ENCODE data around the gene UMODL1. TPM values are rescaled to one million over a fixed set of nuclear protein-coding genes. Genes with fewer than 3 reads are reported as not detected.
"Not testable (repeated sequence)": the region's sequence is repeated elsewhere in the genome, so short reads cannot be mapped to it uniquely, and the experiment has no call there.

The UMODL1 gene
- total and polyA plus RNA-seq, 2 donors = 1.4 to 1.7 TPM

DNA sequence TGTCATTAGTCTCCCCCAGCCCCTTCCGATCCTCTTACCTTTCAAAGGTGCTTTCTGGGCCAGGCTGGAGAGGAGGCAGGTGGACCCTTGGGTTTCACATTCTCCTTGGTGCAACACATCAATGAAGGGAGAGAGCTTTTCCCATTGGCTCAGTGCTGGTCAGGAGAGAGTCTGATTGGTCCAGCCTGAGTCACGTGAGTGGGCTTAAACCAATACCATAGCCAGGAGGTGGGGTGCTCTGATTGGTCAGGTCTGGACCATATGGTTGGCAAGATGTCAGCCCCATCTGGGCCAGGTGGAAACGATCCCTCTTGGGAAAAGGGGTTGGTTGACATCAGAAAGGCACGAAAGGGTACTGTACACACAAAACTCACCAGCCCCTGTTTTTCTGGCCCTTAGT is 103.1 kb downstream of the UMODL1 start:
- no peaks in the 10 kb centered on the region for H3K36me3 ChIP-seq (ENCODE audit: control insufficient read depth in 2 of 2, insufficient read depth in 2 of 2, low read length in 1 of 2)
- DNase-seq (ENCODE audit: low read depth in 6 of 9, low spot score in 9 of 9) = no peak
- H3K4me3 ChIP-seq (ENCODE audit: low read length in 2 of 2) = no peak overlapping the region
- H3K27me3 ChIP-seq (ENCODE audit: control insufficient read depth in 2 of 2, insufficient read depth in 1 of 2, low read length in 1 of 2) = no peaks in the 10 kb centered on the region
- H3K9me3 ChIP-seq (ENCODE audit: control insufficient read depth in 2 of 2, insufficient read depth in 1 of 2, low read length in 1 of 2) = no peaks in the 10 kb centered on the region
- 96% methylated on average over 4 of the region's 4 CpGs for WGBS
- no peak overlapping the region for H3K27ac ChIP-seq (ENCODE audit: low read depth in 1 of 2, low read length in 1 of 2)
- peaks cover 0 to 2% of the 10 kb centered on the region in 2 donors for H3K4me1 ChIP-seq (ENCODE audit: control insufficient read depth in 2 of 2, insufficient read depth in 2 of 2, low read length in 2 of 2)

DNA sequence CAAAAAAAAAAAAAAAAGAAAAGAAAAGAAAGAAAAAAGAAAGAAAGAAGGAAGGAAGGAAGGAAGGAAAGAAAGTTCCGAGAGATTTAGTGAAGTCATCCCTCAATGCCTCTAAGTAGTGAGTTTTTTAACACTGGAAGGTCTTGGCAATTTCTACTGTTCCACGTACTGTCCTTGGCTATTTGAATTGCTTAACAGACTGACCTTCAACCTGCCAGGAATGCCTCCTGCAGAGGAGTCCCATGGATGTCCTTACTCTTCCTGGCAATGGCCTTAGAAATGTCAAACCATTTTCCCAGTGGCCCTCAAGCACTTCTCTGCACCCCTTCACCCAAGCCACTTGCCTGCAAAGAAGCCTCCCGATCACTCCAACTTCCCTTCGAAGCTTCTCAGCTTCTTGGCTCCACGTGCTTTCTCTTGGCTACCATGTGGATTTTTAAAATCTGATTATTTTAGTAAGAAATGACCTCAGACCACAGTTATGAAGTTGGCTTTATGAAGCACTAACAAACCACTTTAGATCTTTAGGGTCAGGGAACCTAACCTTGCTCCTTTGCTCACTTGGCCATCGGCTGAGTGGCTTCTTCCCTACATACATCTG is 104.1 kb downstream of the UMODL1 start:
- Histone ChIP-seq H3K9me3 (ENCODE audit: control insufficient read depth in 2 of 2, insufficient read depth in 1 of 2, low read length in 1 of 2) (no peaks in the 10 kb centered on the region), H3K4me3 (ENCODE audit: low read length in 2 of 2) (no peak overlapping the region), H3K36me3 (ENCODE audit: control insufficient read depth in 2 of 2, insufficient read depth in 2 of 2, low read length in 1 of 2) (no peaks in the 10 kb centered on the region), H3K27ac (ENCODE audit: low read depth in 1 of 2, low read length in 1 of 2) (no peak overlapping the region), H3K27me3 (ENCODE audit: control insufficient read depth in 2 of 2, insufficient read depth in 1 of 2, low read length in 1 of 2) (no peaks in the 10 kb centered on the region), H3K4me1 (ENCODE audit: control insufficient read depth in 2 of 2, insufficient read depth in 2 of 2, low read length in 2 of 2) (peaks cover 0 to 2% of the 10 kb centered on the region in 2 donors)
- DNase-seq (ENCODE audit: low read depth in 6 of 9, low spot score in 9 of 9) = no peak
- 97% methylated on average over 6 of the region's 6 CpGs for WGBS

DNA sequence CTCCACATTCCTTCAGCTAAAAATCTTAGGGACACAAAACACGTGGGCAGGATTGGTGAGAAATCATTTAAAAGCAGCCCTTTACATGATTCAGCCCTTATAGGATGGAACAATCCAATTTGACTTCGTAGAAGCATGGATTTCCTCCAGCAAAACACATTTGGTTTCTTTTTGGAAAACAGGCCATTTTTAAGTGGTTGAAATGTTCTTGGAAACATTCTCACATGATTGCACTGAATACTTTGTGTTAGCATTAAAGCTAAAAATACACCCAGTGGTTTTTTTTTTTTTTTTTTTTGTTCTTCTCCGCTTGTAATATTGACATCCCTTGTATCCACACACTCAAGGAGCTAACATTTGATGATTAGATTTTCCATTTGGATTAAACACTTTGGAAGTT is 105.7 kb downstream of the UMODL1 start:
- Histone ChIP-seq H3K27ac (ENCODE audit: low read depth in 1 of 2, low read length in 1 of 2) (no peak overlapping the region), H3K4me1 (ENCODE audit: control insufficient read depth in 2 of 2, insufficient read depth in 2 of 2, low read length in 2 of 2) (peaks cover 0 to 2% of the 10 kb centered on the region in 2 donors), H3K27me3 (ENCODE audit: control insufficient read depth in 2 of 2, insufficient read depth in 1 of 2, low read length in 1 of 2) (no peaks in the 10 kb centered on the region), H3K4me3 (ENCODE audit: low read length in 2 of 2) (no peak overlapping the region), H3K36me3 (ENCODE audit: control insufficient read depth in 2 of 2, insufficient read depth in 2 of 2, low read length in 1 of 2) (no peaks in the 10 kb centered on the region), H3K9me3 (ENCODE audit: control insufficient read depth in 2 of 2, insufficient read depth in 1 of 2, low read length in 1 of 2) (no peaks in the 10 kb centered on the region)
- DNase-seq (ENCODE audit: low read depth in 6 of 9, low spot score in 9 of 9) = no peak
- WGBS = 89% methylated on average over 3 of the region's 3 CpGs

DNA sequence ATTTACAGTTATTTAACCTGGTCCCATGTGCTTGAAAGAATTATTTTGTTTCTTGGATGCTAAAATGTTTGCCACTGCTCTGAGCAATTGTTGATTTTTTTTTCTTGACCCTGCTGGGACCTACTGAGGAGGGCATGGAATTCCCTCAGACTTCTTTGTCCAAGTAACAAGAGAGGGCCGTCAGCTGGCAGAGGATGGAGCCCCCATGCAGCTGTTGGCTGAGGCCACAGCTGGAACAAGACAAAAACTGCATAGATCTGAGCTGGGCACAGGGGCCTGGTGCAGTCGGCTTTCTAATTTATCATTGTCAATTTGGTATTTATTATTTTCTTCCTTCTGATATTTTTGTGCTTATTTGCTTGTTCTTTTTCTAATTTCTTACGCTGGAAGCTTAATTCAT is 108.2 kb downstream of the UMODL1 start:
- 91% methylated on average over 3 of the region's 3 CpGs for WGBS
- no peak for DNase-seq (ENCODE audit: low read depth in 6 of 9, low spot score in 9 of 9)
- H3K9me3 ChIP-seq (ENCODE audit: control insufficient read depth in 2 of 2, insufficient read depth in 1 of 2, low read length in 1 of 2) = peaks cover 1 to 7% of the 10 kb centered on the region in 2 donors
- H3K27ac ChIP-seq (ENCODE audit: low read depth in 1 of 2, low read length in 1 of 2) = no peak overlapping the region
- H3K4me1 ChIP-seq (ENCODE audit: control insufficient read depth in 2 of 2, insufficient read depth in 2 of 2, low read length in 2 of 2) = peaks cover 0 to 2% of the 10 kb centered on the region in 2 donors
- no peaks in the 10 kb centered on the region for H3K36me3 ChIP-seq (ENCODE audit: control insufficient read depth in 2 of 2, insufficient read depth in 2 of 2, low read length in 1 of 2)
- H3K4me3 ChIP-seq (ENCODE audit: low read length in 2 of 2) = no peak overlapping the region
- H3K27me3 ChIP-seq (ENCODE audit: control insufficient read depth in 2 of 2, insufficient read depth in 1 of 2, low read length in 1 of 2) = no peaks in the 10 kb centered on the region

DNA sequence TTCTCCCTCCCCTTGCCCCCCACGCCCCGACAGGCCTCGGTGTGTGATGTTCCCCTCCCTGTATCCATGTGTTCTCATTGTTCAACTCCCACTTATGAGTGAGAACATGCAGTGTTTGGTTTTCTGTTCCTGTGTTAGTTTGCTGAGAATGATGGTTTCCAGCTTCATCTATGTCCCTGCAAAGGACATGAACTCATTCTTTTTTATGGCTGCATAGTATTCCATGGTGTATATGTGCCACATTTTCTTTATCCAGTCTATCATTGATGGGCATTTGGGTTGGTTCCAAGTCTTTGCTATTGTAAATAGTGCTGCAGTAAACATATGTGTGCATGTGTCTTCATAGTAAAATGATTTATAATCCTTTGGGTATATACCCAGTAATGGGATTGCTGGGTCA is 108.9 kb downstream of the UMODL1 start:
- not testable (repeated sequence) for H3K4me3 ChIP-seq (ENCODE audit: low read length in 2 of 2); H3K9me3 ChIP-seq (ENCODE audit: control insufficient read depth in 2 of 2, insufficient read depth in 1 of 2, low read length in 1 of 2)
- WGBS = 98% methylated on average over 3 of the region's 3 CpGs

DNA sequence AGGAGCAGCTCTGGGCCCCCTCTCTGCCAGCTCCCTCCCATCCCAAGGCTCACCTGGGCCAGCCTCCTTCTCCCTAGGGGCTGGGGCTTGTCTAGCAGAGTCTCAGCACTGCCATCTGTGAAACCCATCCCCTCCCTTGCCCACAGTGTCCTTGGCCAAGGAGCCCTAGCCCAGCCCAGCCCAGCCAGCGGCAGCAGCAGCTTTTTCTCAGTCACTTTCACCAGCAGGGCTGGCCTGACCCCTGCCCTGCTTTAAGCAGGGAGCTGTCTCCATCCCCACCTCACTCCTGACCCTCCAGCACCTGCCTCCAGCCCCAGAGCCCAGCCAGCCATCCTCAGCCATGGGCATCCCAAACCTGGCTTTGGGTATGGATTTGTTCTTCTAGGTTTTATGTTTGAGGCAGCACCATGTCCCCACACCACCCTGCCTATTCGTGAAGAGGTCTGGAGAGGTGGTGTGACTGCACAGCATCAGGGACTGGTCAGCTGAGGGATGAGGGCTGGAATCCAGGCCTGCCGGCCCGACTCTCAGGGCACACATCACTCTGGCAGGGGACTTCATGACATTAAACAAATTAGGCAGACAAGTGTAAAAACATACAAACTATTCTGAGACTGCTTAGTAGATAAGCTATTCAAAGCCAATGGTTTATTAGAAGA is 111.7 kb downstream of the UMODL1 start:
- Histone ChIP-seq H3K4me3 (ENCODE audit: low read length in 2 of 2) (no peak overlapping the region), H3K27ac (ENCODE audit: low read depth in 1 of 2, low read length in 1 of 2) (no peak overlapping the region), H3K36me3 (ENCODE audit: control insufficient read depth in 2 of 2, insufficient read depth in 2 of 2, low read length in 1 of 2) (no peaks in the 10 kb centered on the region), H3K4me1 (ENCODE audit: control insufficient read depth in 2 of 2, insufficient read depth in 2 of 2, low read length in 2 of 2) (peaks cover 12 to 14% of the 10 kb centered on the region in 2 donors), H3K27me3 (ENCODE audit: control insufficient read depth in 2 of 2, insufficient read depth in 1 of 2, low read length in 1 of 2) (no peaks in the 10 kb centered on the region), H3K9me3 (ENCODE audit: control insufficient read depth in 2 of 2, insufficient read depth in 1 of 2, low read length in 1 of 2) (peaks cover 1 to 14% of the 10 kb centered on the region in 2 donors)
- no peak for DNase-seq (ENCODE audit: low read depth in 6 of 9, low spot score in 9 of 9)
- 96% methylated on average over 4 of the region's 4 CpGs for WGBS

More for the DNA sequence above, 108.9 kb downstream of the UMODL1 start:
- not testable (repeated sequence) for H3K27ac ChIP-seq (ENCODE audit: low read depth in 1 of 2, low read length in 1 of 2); H3K4me1 ChIP-seq (ENCODE audit: control insufficient read depth in 2 of 2, insufficient read depth in 2 of 2, low read length in 2 of 2); H3K27me3 ChIP-seq (ENCODE audit: control insufficient read depth in 2 of 2, insufficient read depth in 1 of 2, low read length in 1 of 2); H3K36me3 ChIP-seq (ENCODE audit: control insufficient read depth in 2 of 2, insufficient read depth in 2 of 2, low read length in 1 of 2); DNase-seq (ENCODE audit: low read depth in 6 of 9, low spot score in 9 of 9)

DNA sequence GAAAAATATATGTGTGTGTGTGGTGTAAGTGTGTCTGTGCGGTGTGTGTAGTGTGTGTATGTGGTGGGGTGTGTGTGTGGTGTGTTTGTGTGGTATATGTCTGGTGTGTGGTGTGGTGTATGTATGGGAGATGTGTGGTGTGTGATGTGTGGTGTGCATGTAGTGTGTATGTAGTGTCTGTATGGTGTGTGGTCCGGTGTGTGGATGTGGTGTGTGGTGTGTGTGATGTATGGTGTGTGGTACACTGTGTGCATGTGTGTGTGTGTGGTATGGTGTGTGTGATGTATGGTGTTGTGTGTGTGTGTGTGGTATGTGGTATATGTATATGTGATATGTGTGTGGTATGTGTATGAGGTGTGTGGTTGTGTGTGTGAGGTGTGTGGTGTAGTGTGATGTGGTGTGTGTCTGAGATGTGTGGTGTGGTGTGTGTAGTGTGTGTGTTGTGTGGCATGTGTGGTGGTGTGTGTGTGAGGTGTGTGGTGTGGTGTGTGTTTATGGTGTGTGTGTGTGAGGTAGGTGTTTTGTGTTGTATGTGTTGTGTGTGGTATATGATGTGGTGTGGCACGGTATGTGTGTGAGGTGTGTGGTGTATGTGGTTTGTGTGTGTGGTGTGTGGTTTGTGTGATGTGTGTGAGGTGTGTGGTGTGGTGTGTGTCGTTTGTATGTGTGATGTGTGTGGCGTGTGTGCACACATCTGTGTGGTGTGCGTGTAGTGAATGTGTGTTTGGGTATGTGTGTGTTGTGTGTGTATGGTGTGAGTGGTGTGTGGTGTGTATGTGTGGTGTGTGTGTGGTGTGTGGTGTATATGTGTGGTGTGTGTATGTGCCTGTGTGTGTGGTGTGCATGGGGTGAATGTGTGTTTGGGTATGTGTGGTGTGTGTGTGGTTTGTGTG is 112.5 kb downstream of the UMODL1 start:
- Histone ChIP-seq H3K27ac (ENCODE audit: low read depth in 1 of 2, low read length in 1 of 2) (no peak overlapping the region), H3K4me3 (ENCODE audit: low read length in 2 of 2) (no peak overlapping the region), H3K4me1 (ENCODE audit: control insufficient read depth in 2 of 2, insufficient read depth in 2 of 2, low read length in 2 of 2) (peaks cover 16 to 22% of the 10 kb centered on the region in 2 donors), H3K9me3 (ENCODE audit: control insufficient read depth in 2 of 2, insufficient read depth in 1 of 2, low read length in 1 of 2) (peaks cover 1 to 14% of the 10 kb centered on the region in 2 donors), H3K36me3 (ENCODE audit: control insufficient read depth in 2 of 2, insufficient read depth in 2 of 2, low read length in 1 of 2) (no peaks in the 10 kb centered on the region), H3K27me3 (ENCODE audit: control insufficient read depth in 2 of 2, insufficient read depth in 1 of 2, low read length in 1 of 2) (no peaks in the 10 kb centered on the region)
- WGBS = 96% methylated on average over 6 of the region's 6 CpGs
- DNase-seq (ENCODE audit: low read depth in 6 of 9, low spot score in 9 of 9) = no peak

DNA sequence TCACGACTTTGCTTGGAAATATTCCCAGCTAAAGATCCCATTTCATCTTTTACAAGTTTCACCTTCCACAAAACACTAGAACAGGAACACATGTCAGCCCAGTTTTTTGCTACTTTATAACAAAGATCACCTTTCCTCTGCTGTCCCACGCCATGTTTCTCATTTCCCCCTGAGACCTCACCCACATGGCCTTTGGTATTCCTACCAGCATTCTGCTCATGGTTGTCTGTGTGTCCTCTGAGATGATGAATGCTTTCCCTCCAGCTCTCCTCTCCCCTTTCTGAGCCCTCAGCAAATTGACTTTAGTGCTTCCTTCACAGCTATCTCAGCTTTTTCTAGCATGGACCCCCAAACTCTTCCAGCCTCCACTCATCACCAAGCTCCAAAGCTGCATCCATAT is 115.5 kb downstream of the UMODL1 start:
- peaks cover 25 to 48% of the 10 kb centered on the region in 2 donors for H3K4me1 ChIP-seq (ENCODE audit: control insufficient read depth in 2 of 2, insufficient read depth in 2 of 2, low read length in 2 of 2)
- no peaks in the 10 kb centered on the region for H3K36me3 ChIP-seq (ENCODE audit: control insufficient read depth in 2 of 2, insufficient read depth in 2 of 2, low read length in 1 of 2)

More for the DNA sequence above, 115.5 kb downstream of the UMODL1 start:
- Histone ChIP-seq H3K27ac (ENCODE audit: low read depth in 1 of 2, low read length in 1 of 2) (peak overlapping the region; percentile 86 to 99), H3K27me3 (ENCODE audit: control insufficient read depth in 2 of 2, insufficient read depth in 1 of 2, low read length in 1 of 2) (no peaks in the 10 kb centered on the region), H3K9me3 (ENCODE audit: control insufficient read depth in 2 of 2, insufficient read depth in 1 of 2, low read length in 1 of 2) (peaks cover 1 to 14% of the 10 kb centered on the region in 2 donors), H3K4me3 (ENCODE audit: low read length in 2 of 2) (no peak overlapping the region)
- no peak for DNase-seq (ENCODE audit: low read depth in 6 of 9, low spot score in 9 of 9)
- WGBS = 93% methylated on average over 2 of the region's 2 CpGs
